ENCODE results near the gene MPRIP.

DNA sequence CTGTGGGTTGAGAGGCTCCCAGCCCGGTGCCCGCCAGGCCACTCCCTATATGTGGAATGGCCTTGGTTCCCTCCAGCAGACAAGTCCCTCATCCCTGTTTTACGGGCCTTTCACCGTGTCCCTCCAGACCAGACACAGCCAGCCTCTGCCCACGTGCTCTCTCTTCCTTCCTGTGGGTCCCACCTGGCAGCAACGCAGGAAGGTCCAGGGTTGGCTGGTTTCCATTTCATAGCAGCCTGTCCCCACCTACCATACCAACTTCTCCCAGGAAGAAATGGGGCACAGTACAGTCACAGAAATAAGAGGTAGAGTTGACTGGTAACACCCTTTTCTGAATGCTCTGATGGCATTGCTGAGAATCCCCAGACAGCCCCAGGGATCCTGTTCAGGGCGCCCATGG, 128.9 kb downstream of the MPRIP start:
- TF ChIP-seq, protein P1, sequence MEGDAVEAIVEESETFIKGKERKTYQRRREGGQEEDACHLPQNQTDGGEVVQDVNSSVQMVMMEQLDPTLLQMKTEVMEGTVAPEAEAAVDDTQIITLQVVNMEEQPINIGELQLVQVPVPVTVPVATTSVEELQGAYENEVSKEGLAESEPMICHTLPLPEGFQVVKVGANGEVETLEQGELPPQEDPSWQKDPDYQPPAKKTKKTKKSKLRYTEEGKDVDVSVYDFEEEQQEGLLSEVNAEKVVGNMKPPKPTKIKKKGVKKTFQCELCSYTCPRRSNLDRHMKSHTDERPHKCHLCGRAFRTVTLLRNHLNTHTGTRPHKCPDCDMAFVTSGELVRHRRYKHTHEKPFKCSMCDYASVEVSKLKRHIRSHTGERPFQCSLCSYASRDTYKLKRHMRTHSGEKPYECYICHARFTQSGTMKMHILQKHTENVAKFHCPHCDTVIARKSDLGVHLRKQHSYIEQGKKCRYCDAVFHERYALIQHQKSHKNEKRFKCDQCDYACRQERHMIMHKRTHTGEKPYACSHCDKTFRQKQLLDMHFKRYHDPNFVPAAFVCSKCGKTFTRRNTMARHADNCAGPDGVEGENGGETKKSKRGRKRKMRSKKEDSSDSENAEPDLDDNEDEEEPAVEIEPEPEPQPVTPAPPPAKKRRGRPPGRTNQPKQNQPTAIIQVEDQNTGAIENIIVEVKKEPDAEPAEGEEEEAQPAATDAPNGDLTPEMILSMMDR (conservative IDR thresholded peaks at IDR 0.05) = no peak
- TF ChIP-seq EZH2 (IDR thresholded peaks at IDR 0.05; ENCODE audit: low read depth) = no peak

All from PC-9 (cell line).